ENCODE measurements around the gene DCD.
"Not testable (repeated sequence)": the region's sequence is repeated elsewhere in the genome, so short reads cannot be mapped to it uniquely, and the experiment has no call there.

DCD gene

DNA sequence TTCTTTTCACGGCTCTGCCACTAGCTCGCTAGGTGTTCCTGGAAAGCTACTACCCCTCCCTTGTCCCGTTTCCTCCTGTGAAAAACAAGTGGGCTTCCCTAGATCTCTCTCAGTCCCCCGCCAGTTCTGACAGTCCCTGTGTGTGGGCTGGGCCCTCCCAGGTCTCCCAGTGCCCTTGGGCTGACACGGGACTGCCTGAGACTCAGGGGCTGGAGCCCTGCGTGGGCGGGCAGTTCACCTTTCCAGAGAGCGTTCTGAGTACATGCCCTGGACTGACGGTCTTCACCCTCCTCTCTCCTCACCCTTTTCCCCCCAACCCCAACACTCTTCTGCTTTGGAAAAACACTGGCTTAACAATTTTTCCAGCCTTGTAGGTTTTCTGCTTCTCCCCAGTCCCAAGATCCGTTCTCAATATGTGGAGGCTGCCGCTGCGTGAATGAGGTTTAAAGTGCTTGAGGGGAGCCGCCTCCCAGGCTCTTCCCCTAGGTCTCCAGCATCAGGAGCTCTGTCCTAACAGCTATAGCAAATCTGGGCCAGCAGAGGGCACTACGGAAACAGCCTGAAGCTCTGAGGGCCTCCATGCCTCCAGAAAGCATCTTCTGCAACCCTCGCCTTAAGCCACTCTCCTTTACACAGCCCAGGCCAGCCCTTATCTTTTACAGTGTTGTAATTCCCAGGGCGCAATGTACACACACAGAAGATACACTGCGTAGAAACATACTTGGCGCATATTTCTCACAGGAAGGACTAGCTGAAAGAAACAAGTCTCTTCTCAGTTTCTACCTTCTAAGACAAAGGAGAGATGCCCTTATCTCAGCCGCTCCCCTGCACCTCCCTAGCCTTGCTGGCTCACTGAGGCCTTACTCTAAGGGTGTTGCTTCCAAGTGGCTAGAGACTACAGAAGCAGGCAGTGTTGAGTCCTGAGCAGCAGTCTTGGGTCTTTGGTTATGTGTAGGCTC lies 10.4 kb upstream of the DCD start:
- DNase-seq = peak; percentile 63
- in situ Hi-C loops (cut with HindIII; ENCODE audit: low pct_ligation_motif_present, low pct_unique_long_range_greater_than_20kb, low sequenced_read_pairs) = no loop called here

- no peak for DNase-seq
- in situ Hi-C loops (cut with HindIII; ENCODE audit: low pct_ligation_motif_present, low pct_unique_long_range_greater_than_20kb, low sequenced_read_pairs) = no loop called here
Measured at GRCh38 chr12:54657105-54657607, 9.0 kb upstream of the DCD start.

- DNase-seq = no peak
- in situ Hi-C loops (cut with HindIII; ENCODE audit: low pct_ligation_motif_present, low pct_unique_long_range_greater_than_20kb, low sequenced_read_pairs) = no loop called here
Measured at GRCh38 chr12:54654926-54655325, 6.8 kb upstream of the DCD start.

DNA sequence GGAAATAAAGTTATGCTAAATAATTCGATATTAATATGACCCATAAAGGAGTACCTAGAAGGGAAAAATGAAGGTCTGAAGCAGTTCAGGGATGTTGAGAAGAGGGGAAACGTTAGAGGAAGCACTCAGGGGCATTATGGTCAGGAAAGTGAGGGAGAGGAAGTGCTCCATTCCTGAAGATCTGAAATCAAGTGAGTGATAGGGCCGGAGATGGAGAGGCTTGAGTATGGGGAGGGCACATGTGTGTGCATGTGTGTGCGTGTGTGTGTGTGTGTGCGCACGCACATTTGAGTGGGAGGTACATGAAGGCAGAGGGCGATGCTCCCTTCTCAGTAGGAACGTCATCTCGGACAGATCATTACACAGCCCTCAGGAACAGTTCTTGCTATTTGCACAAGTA lies 4.9 kb upstream of the DCD start:
- DNase-seq = no peak
- in situ Hi-C loops (cut with HindIII; ENCODE audit: low pct_ligation_motif_present, low pct_unique_long_range_greater_than_20kb, low sequenced_read_pairs) = no loop called here

GRCh38 chr12:54650889-54651288 lies 2.7 kb upstream of the DCD start:
- in situ Hi-C loops (cut with HindIII; ENCODE audit: low pct_ligation_motif_present, low pct_unique_long_range_greater_than_20kb, low sequenced_read_pairs) = no loop called here
- no peak for DNase-seq

DNA sequence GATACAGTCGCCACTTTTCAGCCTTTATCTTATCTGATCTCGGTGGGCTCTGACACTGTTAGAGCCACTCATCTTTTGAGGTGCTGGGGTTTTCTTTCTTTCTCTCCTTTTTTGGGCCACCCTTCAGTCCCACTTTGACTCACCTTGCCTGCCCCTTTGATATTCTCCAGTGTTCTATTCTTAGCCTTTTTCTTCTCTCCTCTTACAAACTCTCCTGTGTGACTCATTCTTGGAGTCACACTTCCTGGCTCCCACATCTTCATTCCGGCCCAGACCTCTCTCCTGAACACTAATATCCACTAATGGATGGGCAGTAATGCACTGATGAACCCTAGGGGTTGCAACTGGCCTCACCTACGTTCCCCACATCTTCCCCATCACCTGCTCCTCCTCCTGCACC lies 2.2 kb upstream of the DCD start:
- in situ Hi-C loops (cut with HindIII; ENCODE audit: low pct_ligation_motif_present, low pct_unique_long_range_greater_than_20kb, low sequenced_read_pairs) = no loop called here
- no peak for DNase-seq

DNA sequence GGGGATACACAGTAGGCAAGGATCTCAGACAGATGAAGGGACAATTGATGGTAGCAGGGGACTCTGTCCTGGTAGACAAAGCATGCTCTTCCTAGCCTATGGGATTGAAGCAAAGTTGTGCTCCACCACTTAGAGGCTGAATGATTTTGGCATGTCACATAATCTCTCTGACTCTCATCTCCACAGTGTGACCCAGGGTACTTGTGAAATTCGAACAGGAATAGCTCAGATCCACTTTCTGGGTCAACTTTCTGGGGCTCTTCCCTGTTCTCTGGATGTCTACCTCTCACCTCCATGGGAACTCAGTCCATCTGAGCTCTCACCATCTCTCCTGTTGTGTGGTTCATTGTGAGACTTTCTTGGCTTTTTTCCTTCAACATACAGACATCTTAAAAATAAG lies 1.7 kb upstream of the DCD start:
- DNase-seq = no peak
- in situ Hi-C loops (cut with HindIII; ENCODE audit: low pct_ligation_motif_present, low pct_unique_long_range_greater_than_20kb, low sequenced_read_pairs) = no loop called here

DNA sequence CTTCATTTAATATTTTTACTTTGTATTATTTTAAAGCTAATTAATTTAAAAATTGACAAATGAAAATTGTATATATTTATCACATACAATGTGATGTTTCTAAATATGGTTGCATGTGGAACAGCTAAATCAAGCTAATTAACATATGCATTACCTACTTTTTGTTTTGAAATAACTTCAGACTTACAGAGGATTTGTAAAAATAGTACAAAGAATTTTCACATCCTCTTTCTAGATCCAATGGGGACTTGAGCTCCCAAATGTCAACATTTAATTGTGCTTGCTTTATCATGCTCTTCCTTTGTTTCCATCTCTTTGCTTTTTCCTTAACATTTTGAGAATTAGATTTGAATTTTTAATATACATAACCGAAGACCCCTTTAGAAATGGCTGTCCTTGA lies 6.6 kb downstream of the DCD start:
- in situ Hi-C loops (cut with HindIII; ENCODE audit: low pct_ligation_motif_present, low pct_unique_long_range_greater_than_20kb, low sequenced_read_pairs) = no loop called here
- DNase-seq = no peak

- in situ Hi-C loops (cut with HindIII; ENCODE audit: low pct_ligation_motif_present, low pct_unique_long_range_greater_than_20kb, low sequenced_read_pairs) = no loop called here
- no peak for DNase-seq
Measured at GRCh38 chr12:54641089-54641488, 7.1 kb downstream of the DCD start.

DNA sequence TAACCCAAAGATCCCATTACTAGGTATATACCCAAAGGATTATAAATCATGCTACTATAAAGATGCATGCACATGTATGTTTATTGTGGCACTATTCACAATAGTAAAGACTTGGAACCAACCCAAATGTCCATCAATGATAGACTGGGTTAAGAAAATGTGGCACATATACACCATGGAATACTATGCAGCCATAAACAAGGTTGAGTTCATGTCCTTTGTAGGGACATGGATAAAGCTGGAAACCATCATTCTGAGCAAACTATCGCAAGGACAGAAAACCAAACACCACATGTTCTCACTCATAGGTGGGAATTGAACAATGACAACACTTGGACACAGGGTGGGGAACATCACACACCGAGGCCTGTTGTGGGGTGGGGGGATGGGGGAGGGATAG lies 9.1 kb downstream of the DCD start:
- in situ Hi-C loops (cut with HindIII; ENCODE audit: low pct_ligation_motif_present, low pct_unique_long_range_greater_than_20kb, low sequenced_read_pairs) = not testable (repeated sequence)

DNA sequence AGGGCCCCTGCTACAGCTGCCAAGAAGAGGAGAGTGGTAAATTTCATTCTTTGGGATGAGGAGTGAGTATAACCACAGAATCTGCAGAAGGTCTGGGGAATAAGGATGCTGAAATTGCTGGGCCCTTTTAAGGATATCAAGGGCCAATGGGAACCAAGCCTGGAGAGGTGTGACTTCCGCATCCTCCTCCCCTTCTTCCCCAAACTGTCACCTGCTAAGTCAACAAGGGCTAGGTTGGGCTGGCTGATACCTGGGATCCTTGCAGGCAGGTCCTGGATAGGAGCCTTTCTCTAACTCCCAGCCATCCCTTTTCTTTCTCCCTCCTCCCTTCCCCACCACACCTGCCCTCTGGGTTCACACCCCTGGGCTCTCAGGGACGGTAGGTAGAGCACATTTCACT lies 13.4 kb downstream of the DCD start, which contains the start of gene LACRT:
Gene LACRT (minus strand): TSS at position 101 of the 400 bp plus-strand sequence. CDS start 54 bp downstream, at position 47.
- DNase-seq = no peak
- in situ Hi-C loops (cut with HindIII; ENCODE audit: low pct_ligation_motif_present, low pct_unique_long_range_greater_than_20kb, low sequenced_read_pairs) = no loop called here

More for the DNA sequence above, 9.1 kb downstream of the DCD start:
- DNase-seq = not testable (repeated sequence)

GRCh38 chr12:54631988-54632728 lies 16.0 kb downstream of the DCD start:
- in situ Hi-C loops (cut with HindIII; ENCODE audit: low pct_ligation_motif_present, low pct_unique_long_range_greater_than_20kb, low sequenced_read_pairs) = no loop called here
- DNase-seq = peak; percentile 12

- in situ Hi-C loops (cut with HindIII; ENCODE audit: low pct_ligation_motif_present, low pct_unique_long_range_greater_than_20kb, low sequenced_read_pairs) = no loop called here
- DNase-seq = no peak
Measured at GRCh38 chr12:54631551-54631950, 16.6 kb downstream of the DCD start.

DNA sequence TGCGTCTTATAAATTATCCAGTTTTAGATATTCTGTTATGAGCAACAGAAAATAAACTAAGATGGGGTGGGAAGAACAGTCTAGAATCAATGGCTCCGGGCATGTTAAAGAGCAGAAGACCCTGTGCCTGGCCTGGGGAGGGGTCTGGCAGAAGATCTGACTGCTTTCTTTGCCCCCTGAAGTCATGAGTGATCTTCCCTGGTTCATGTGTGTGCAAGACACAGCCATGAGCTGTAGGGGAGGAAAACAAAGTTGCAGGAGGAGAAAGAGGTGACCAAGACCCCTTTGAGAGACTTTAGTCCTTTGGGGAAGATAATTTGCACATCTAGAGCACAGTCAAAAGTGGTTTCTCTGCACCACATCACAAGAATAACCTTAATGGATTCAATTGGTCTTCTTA lies 18.2 kb downstream of the DCD start:
- DNase-seq = no peak
- in situ Hi-C loops (cut with HindIII; ENCODE audit: low pct_ligation_motif_present, low pct_unique_long_range_greater_than_20kb, low sequenced_read_pairs) = no loop called here

DNA sequence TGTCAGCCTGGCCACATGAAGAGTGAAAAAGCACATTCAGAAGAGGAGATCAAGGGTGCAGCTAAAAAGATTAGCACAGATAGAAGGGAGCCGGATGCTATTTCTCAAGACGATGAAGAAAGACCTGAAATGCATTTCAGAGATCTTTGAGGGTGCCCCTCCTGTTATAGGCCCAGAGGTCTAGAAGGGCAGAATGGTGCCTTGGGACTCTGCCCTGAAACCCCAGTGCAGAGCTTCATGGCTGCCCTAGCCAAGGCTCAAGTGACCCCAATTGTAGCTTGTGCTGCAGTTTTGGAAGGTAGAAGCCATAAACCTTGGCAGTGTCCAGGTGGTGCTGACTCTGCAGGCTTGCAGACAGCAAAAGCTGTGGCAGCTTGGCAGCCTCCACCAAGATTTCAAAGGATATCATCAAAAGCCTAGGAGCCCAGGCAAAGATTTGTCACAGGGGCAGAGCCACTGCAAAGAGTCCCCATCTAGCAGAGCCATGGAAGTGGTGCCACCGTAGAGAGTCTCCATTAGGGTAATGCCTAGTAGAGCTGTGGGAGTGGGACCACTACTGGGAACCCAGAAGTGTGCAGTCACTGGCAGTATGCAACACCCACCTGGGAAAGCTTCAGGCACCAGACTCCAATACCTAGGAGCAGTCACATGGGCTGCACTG lies 19.8 kb downstream of the DCD start:
- no peak for DNase-seq
- in situ Hi-C loops (cut with HindIII; ENCODE audit: low pct_ligation_motif_present, low pct_unique_long_range_greater_than_20kb, low sequenced_read_pairs) = no loop called here

- in situ Hi-C loops (cut with HindIII; ENCODE audit: low pct_ligation_motif_present, low pct_unique_long_range_greater_than_20kb, low sequenced_read_pairs) = no loop called here
- DNase-seq = no peak
Measured at GRCh38 chr12:54627304-54627703, 20.9 kb downstream of the DCD start.

- no peak for DNase-seq
- in situ Hi-C loops (cut with HindIII; ENCODE audit: low pct_ligation_motif_present, low pct_unique_long_range_greater_than_20kb, low sequenced_read_pairs) = no loop called here
Measured at GRCh38 chr12:54625598-54625997, 22.6 kb downstream of the DCD start.

GRCh38 chr12:54624315-54625279 lies 23.6 kb downstream of the DCD start:
- in situ Hi-C loops (cut with HindIII; ENCODE audit: low pct_ligation_motif_present, low pct_unique_long_range_greater_than_20kb, low sequenced_read_pairs) = no loop called here
- DNase-seq = no peak

Measured in ACHN (cell line).